H9 (cell line): ENCODE data around the gene CHID1. TPM values are rescaled to one million over a fixed set of nuclear protein-coding genes. Genes with fewer than 3 reads are reported as not detected.

Experiments used
- DNase-seq: peaks from one replicate; pipeline ENCODE4 v3.0.0-alpha.2; 2017
- H2AFZ ChIP-seq: one replicate; pipeline ENCODE4 v1.6.1; 2013; ENCODE audit warnings: mild to moderate bottlenecking, low read length, control low read depth, moderate library complexity
- H2AK5ac ChIP-seq: 2 replicates; pipeline ENCODE4 v1.6.1; 2013; ENCODE audit warnings: low read length, control low read depth, mixed read lengths; ENCODE audit not compliant: insufficient read length
- H2BK120ac ChIP-seq: one replicate; pipeline ENCODE4 v1.6.1; 2013; ENCODE audit warnings: low read depth, mild to moderate bottlenecking, low read length, control low read depth, inconsistent platforms; ENCODE audit not compliant: poor library complexity, severe bottlenecking
- H2BK12ac ChIP-seq: 2 replicates; pipeline ENCODE4 v1.6.1; 2013; ENCODE audit warnings: low read length, control low read depth, mixed read lengths, low read depth; ENCODE audit not compliant: insufficient read length
- H2BK15ac ChIP-seq: 2 replicates; pipeline ENCODE4 v1.6.1; 2013; ENCODE audit warnings: low read depth, low read length, control low read depth
- H2BK20ac ChIP-seq: one replicate; pipeline ENCODE4 v1.6.1; 2013; ENCODE audit warnings: low read depth, mild to moderate bottlenecking, low read length, control low read depth, inconsistent platforms; ENCODE audit not compliant: poor library complexity, severe bottlenecking
- H2BK5ac ChIP-seq: 2 replicates; pipeline ENCODE4 v1.6.1; 2013; ENCODE audit warnings: low read length, control low read depth, mixed read lengths; ENCODE audit not compliant: insufficient read length
- H3K14ac ChIP-seq: 2 replicates; pipeline ENCODE4 v1.6.1; 2013; ENCODE audit warnings: low read length, control low read depth; ENCODE audit not compliant: insufficient read depth
- H3K18ac ChIP-seq: 2 replicates; pipeline ENCODE4 v1.6.1; 2013; ENCODE audit warnings: low read depth, mild to moderate bottlenecking, mixed read lengths, low read length, control low read depth; ENCODE audit not compliant: insufficient read length
- H3K23ac ChIP-seq: 2 replicates; pipeline ENCODE4 v1.6.1; 2013; ENCODE audit warnings: low read length, control low read depth, mixed read lengths, low read depth; ENCODE audit not compliant: insufficient read length
- H3K23me2 ChIP-seq: 2 replicates; pipeline ENCODE4 v1.6.1; 2013; ENCODE audit warnings: low read depth, mild to moderate bottlenecking, mixed read lengths, low read length, control low read depth; ENCODE audit not compliant: insufficient read length, poor library complexity, severe bottlenecking
- H3K27ac ChIP-seq: 2 replicates; pipeline ENCODE4 v1.5.1; 2013; ENCODE audit warnings: low read length, control low read depth, mixed read lengths, low read depth; ENCODE audit not compliant: insufficient read length
- H3K27me3 ChIP-seq: 2 replicates; pipeline ENCODE4 v1.6.1; 2013; ENCODE audit warnings: low read length, control low read depth, inconsistent platforms; ENCODE audit not compliant: insufficient read depth
- H3K4ac ChIP-seq: 2 replicates; pipeline ENCODE4 v1.6.1; 2013; ENCODE audit warnings: low read depth, mild to moderate bottlenecking, control low read depth, inconsistent platforms, low read length, moderate library complexity
- H3K4me1 ChIP-seq: 2 replicates; pipeline ENCODE4 v1.6.1; 2013; ENCODE audit warnings: low read length, control low read depth, inconsistent platforms; ENCODE audit not compliant: insufficient read depth
- H3K4me2 ChIP-seq: 2 replicates; pipeline ENCODE4 v1.6.1; 2013; ENCODE audit warnings: low read length, control low read depth, mixed read lengths; ENCODE audit not compliant: insufficient read length, insufficient read depth
- H3K56ac ChIP-seq: 2 replicates; pipeline ENCODE4 v1.6.1; 2013; ENCODE audit warnings: low read depth, mild to moderate bottlenecking, mixed read lengths, low read length, control low read depth; ENCODE audit not compliant: insufficient read length
- H3K79me1 ChIP-seq: 2 replicates; pipeline ENCODE4 v1.6.1; 2013; ENCODE audit warnings: low read depth, mild to moderate bottlenecking, moderate library complexity, low read length, control low read depth, inconsistent platforms; ENCODE audit not compliant: insufficient read depth, poor library complexity, severe bottlenecking
- H3K79me2 ChIP-seq: 2 replicates; pipeline ENCODE4 v1.6.1; 2013; ENCODE audit warnings: low read length, control low read depth, inconsistent platforms; ENCODE audit not compliant: insufficient read depth
- H3K9ac ChIP-seq: 2 replicates; pipeline ENCODE4 v1.6.1; 2013; ENCODE audit warnings: low read length, control low read depth, mixed read lengths; ENCODE audit not compliant: insufficient read length; ENCODE audit errors: extremely low read depth
- H3K9me3 ChIP-seq: one replicate; pipeline ENCODE4 v1.6.1; 2013; ENCODE audit warnings: low read depth, low read length, inconsistent platforms; ENCODE audit not compliant: control insufficient read depth
- H3T11ph ChIP-seq: one replicate; pipeline ENCODE4 v1.6.1; 2013; ENCODE audit warnings: mild to moderate bottlenecking, low read length, control low read depth, inconsistent platforms
- H4K20me1 ChIP-seq: one replicate; pipeline ENCODE4 v1.6.1; 2013; ENCODE audit not compliant: control insufficient read depth, insufficient read length, insufficient read depth
- H4K5ac ChIP-seq: 2 replicates; pipeline ENCODE4 v1.6.1; 2013; ENCODE audit warnings: low read depth, mild to moderate bottlenecking, mixed read lengths, low read length, control low read depth; ENCODE audit not compliant: insufficient read length
- H4K8ac ChIP-seq: replicated peaks from 2 replicates; pipeline ENCODE4 v1.6.1; 2013; ENCODE audit warnings: low read length, control low read depth, mixed read lengths, low read depth; ENCODE audit not compliant: insufficient read length
- H4K91ac ChIP-seq: 2 replicates; pipeline ENCODE4 v1.6.1; 2013; ENCODE audit warnings: low read depth, mild to moderate bottlenecking, moderate library complexity, mixed read lengths, low read length, control low read depth; ENCODE audit not compliant: insufficient read length
- H3K27ac Mint-ChIP-seq, 3 experiments: 2 replicates in 2 of 3; 3 replicates in 1 of 3; pipeline ENCODE4 v1.8.0; 2020 to 2021; ENCODE audit warnings: mixed read lengths in 3 of 3, mild to moderate bottlenecking in 1 of 3, moderate library complexity in 1 of 3
- H3K27me3 Mint-ChIP-seq: 2 replicates; pipeline ENCODE4 v1.8.0; 2021; ENCODE audit warnings: low read depth, mild to moderate bottlenecking, moderate library complexity, mixed read lengths
- H3K36me3 Mint-ChIP-seq, 3 experiments: 2 replicates in 2 of 3; 3 replicates in 1 of 3; pipeline ENCODE4 v1.8.0; 2020 to 2021; ENCODE audit warnings: low read depth in 3 of 3, mixed read lengths in 3 of 3; ENCODE audit not compliant: insufficient read depth in 1 of 3
- H3K4me1 Mint-ChIP-seq, 2 experiments: 2 replicates each; pipeline ENCODE4 v1.8.0; 2020; ENCODE audit warnings: mixed read lengths in 2 of 2
- H3K4me3 Mint-ChIP-seq, 2 experiments: 2 replicates in 1 of 2; 3 replicates in 1 of 2; pipeline ENCODE4 v1.8.0; 2020 to 2021; ENCODE audit warnings: mild to moderate bottlenecking in 2 of 2, mixed read lengths in 2 of 2, moderate library complexity in 1 of 2
- H3K9me3 Mint-ChIP-seq, 2 experiments: 2 replicates in 1 of 2; 3 replicates in 1 of 2; pipeline ENCODE4 v1.8.0; 2020; ENCODE audit warnings: mild to moderate bottlenecking in 2 of 2, mixed read lengths in 2 of 2, moderate library complexity in 1 of 2
- CTCF ChIP-seq: fragments of 200-600 bp; sonication (generic); conservative IDR thresholded peaks from 3 replicates; pipeline ENCODE4 v1.8.0; 2021; ENCODE audit warnings: antibody characterized with exemption, mild to moderate bottlenecking
- WGBS: extraction: QIAGEN DNeasy Blood & Tissue Kit; methylation state at CpG from one replicate; pipeline ENCODE4 v1.1.7; 2013; ENCODE audit warnings: missing lambda C conversion rate, low lambda C conversion rate, mixed read lengths; ENCODE audit not compliant: insufficient read length; ENCODE audit errors: extremely low coverage; 5-methylcytosine and 5-hydroxymethylcytosine counted together
- total RNA-seq: library from RNA; stranded (reverse); gene quantifications from 2 replicates; pipeline ENCODE4 v1.2.1, GENCODE V29; 2021

CHID1 gene
- total RNA-seq, 1 experiment from 2014 or later = 89.4 TPM

- no peak overlapping the region for H2AFZ ChIP-seq
- no peak overlapping the region for H2BK20ac ChIP-seq
- no peak overlapping the region for H3K4me2 ChIP-seq
- H3K23me2 ChIP-seq = no peaks in the 10 kb centered on the region
- H3K4me1 Mint-ChIP-seq = peaks cover 60 to 64% of the 10 kb centered on the region in 2 experiments
- H3K9me3 Mint-ChIP-seq = peaks cover 0 to 5% of the 10 kb centered on the region in 2 experiments; a peak in 1 of 5 replicates
- H2BK5ac ChIP-seq = no peak overlapping the region
- DNase-seq = no peak
- WGBS = 100% methylated on average over 3 of the region's 5 CpGs
- no peak overlapping the region for H4K5ac ChIP-seq
- no peak overlapping the region for H3K56ac ChIP-seq
- no peaks in the 10 kb centered on the region for H4K20me1 ChIP-seq
- no peak overlapping the region for H2BK15ac ChIP-seq
- no peak overlapping the region for H3K4ac ChIP-seq
- no peak overlapping the region for H2BK12ac ChIP-seq
- no peak overlapping the region for H3T11ph ChIP-seq
- no peak for TF ChIP-seq CTCF
- H3K9ac ChIP-seq = no peak overlapping the region
- no peak overlapping the region for H2BK120ac ChIP-seq
- H3K79me2 ChIP-seq = peaks cover 11% of the 10 kb centered on the region; the same call in 1 of the 2 replicates
- no peaks in the 10 kb centered on the region for H3K9me3 ChIP-seq
- no peak overlapping the region for H3K23ac ChIP-seq
- peak overlapping the region in 2 of 3 experiments; percentile 54 to 78; a peak in 4 of 7 replicates for H3K27ac Mint-ChIP-seq
- peaks cover 8% of the 10 kb centered on the region; the same call in 1 of the 2 replicates for H3K4me1 ChIP-seq
- H3K14ac ChIP-seq = peak overlapping the region; percentile 21; the same call in 1 of the 2 replicates
- no peak overlapping the region for H4K91ac ChIP-seq
- peaks cover 5 to 11% (median 10%) of the 10 kb centered on the region in 3 experiments for H3K36me3 Mint-ChIP-seq
- no peaks in the 10 kb centered on the region for H3K27me3 ChIP-seq
- H2AK5ac ChIP-seq = no peak overlapping the region
- no peak overlapping the region for H3K18ac ChIP-seq
- H4K8ac ChIP-seq = no peak overlapping the region
- H3K27me3 Mint-ChIP-seq = no peaks in the 10 kb centered on the region
- H3K4me3 Mint-ChIP-seq = peak overlapping the region in 1 of 2 experiments; percentile 18; a peak in 1 of 5 replicates
- peaks cover 6% of the 10 kb centered on the region for H3K79me1 ChIP-seq
- H3K27ac ChIP-seq = no peak overlapping the region
Observed at GRCh38 chr11:954392-955153, 44.0 kb upstream of the CHID1 start.
